Memory B cell (primary cell): ENCODE measurements around the gene DNMT3A.

ENCODE experiments used
- ATAC-seq: fragments of 150-1000 bp; cut with Tn5 transposase; 2 replicates; pipeline ENCODE4 v1.10.0; 2021; ENCODE audit warnings: low read depth, mild to moderate bottlenecking, moderate library complexity
- DNase-seq, 2 donors: peaks; one replicate each; pipeline ENCODE4 v3.0.0; 2022; ENCODE audit warnings: low spot score in 2 of 2
- H3K27ac Mint-ChIP-seq: one replicate; pipeline ENCODE4 v1.8.0; 2022; ENCODE audit warnings: mild to moderate bottlenecking, moderate library complexity, mixed read lengths
- H3K27me3 Mint-ChIP-seq: one replicate; pipeline ENCODE4 v1.8.0; 2022; ENCODE audit warnings: mixed read lengths
- H3K36me3 Mint-ChIP-seq: one replicate; pipeline ENCODE4 v1.8.0; 2022; ENCODE audit warnings: mild to moderate bottlenecking, mixed read lengths
- H3K4me1 Mint-ChIP-seq: one replicate; pipeline ENCODE4 v1.8.0; 2022; ENCODE audit warnings: mixed read lengths
- H3K4me3 Mint-ChIP-seq: one replicate; pipeline ENCODE4 v1.8.0; 2022; ENCODE audit warnings: mild to moderate bottlenecking, moderate library complexity, mixed read lengths
- H3K9me3 Mint-ChIP-seq: one replicate; pipeline ENCODE4 v1.8.0; 2022; ENCODE audit warnings: mixed read lengths

The DNMT3A gene

DNA sequence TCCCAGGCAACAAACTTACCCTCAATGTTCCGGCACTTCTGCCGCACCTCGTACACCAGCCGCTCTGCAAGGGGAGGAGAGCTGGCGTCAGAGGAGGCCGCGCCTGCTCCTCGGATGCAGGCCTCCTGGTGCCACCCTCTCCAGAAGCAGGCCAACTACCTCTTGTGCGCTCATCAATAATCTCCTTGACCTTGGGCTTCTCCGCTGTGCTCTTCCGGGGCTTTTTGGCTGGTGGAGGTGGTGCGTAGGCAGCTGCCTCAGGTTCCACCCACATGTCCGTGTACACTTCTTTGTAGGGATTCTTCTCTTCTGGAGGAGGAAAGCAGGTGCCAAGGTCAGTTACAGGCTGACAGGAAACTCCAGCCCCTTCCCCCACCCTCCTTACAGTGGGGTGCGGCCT is 95.7 kb downstream of the DNMT3A start:
- Mint-ChIP-seq H3K4me1 (peaks cover 9% of the 10 kb centered on the region), H3K4me3 (no peak overlapping the region), H3K9me3 (no peaks in the 10 kb centered on the region), H3K36me3 (peaks cover 30% of the 10 kb centered on the region), H3K27ac (no peak overlapping the region), H3K27me3 (no peaks in the 10 kb centered on the region)
- DNase-seq (no peak), ATAC-seq (no peak)

DNA sequence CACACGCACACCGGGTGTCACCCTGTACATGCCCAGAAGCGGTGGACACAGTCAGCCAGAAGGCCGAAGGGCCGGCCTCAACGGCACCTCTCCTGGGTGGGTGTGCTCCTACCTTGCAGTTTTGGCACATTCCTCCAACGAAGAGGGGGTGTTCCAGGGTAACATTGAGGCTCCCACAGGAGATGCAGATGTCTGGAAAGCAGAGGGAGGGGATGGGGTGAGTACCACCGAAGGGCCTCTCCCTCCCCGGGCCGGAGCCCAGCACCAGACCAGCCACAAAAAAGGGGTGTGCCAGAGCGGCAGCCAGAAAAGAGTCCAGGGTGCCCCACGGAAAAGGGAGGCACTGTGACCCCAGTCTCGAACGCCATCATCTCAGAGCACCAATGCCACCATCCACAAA is 96.6 kb downstream of the DNMT3A start:
- Mint-ChIP-seq H3K4me1 (peaks cover 5% of the 10 kb centered on the region), H3K9me3 (no peaks in the 10 kb centered on the region), H3K27ac (no peak overlapping the region), H3K36me3 (peaks cover 35% of the 10 kb centered on the region), H3K4me3 (no peak overlapping the region), H3K27me3 (no peaks in the 10 kb centered on the region)
- DNase-seq: no peak
- no peak for ATAC-seq

DNA sequence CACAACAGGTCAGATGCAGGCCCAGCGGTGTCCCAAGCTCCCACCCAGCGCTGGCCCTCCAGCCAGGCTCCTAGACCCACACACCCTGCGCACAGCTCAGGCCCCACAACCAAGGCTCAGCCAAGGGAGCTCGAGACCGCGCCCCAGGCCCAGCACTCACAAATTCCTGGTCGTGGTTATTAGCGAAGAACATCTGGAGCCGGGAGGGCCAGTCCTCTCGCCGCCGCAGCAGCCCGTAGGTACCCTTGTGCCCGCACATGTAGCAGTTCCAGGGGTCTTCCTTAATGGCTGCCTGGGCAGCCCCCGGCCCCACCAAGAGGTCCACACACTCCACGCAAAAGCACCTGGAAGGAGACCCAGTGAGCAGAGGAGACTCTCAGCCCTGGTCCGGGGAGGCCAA is 97.7 kb downstream of the DNMT3A start:
- no peaks in the 10 kb centered on the region for H3K9me3 Mint-ChIP-seq
- DNase-seq (no peak), ATAC-seq (no peak)
- H3K4me1 Mint-ChIP-seq: no peaks in the 10 kb centered on the region
- H3K36me3 Mint-ChIP-seq: peaks cover 39% of the 10 kb centered on the region
- no peaks in the 10 kb centered on the region for H3K27me3 Mint-ChIP-seq
- no peak overlapping the region for H3K27ac Mint-ChIP-seq
- no peak overlapping the region for H3K4me3 Mint-ChIP-seq

DNA sequence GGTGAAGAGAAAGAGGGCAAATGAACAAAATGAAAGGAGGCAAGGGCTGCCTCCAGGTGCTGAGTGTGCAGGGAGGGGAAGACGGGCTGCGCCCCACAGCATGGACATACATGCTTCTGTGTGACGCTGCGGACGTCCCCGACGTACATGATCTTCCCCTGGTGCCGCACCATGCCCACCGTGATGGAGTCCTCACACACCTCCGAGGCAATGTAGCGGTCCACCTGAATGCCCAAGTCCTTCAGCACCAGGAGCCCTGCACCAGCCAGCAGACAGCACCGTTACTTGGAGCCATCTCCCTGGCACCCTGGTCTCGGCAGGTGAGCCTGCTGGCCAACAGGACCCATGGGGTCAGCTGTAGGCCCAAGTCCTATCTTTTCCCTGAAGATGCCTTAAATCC is 100.3 kb downstream of the DNMT3A start:
- Mint-ChIP-seq H3K9me3 (no peaks in the 10 kb centered on the region), H3K27ac (no peak overlapping the region), H3K4me3 (no peak overlapping the region), H3K4me1 (no peaks in the 10 kb centered on the region), H3K27me3 (no peaks in the 10 kb centered on the region), H3K36me3 (peaks cover 46% of the 10 kb centered on the region)
- ATAC-seq: no peak
- no peak for DNase-seq

DNA sequence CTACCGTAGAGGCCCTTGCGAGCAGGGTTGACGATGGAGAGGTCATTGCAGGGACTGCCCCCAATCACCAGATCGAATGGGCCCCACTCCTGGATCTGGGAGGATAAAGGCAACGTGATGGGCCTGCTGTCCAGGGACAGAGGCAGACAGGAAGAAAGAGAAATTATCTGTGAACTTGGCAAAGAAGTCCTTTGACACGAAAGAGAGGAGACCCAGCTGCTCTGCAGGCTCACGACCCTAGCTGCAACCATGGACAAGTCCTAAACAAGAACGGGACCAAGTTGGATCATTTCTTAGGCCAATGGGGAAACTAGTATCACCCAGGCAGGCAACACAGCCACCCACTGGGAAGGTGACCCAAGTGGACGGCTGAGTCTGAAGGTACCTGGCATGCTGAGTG is 101.1 kb downstream of the DNMT3A start:
- no peak for DNase-seq
- H3K9me3 Mint-ChIP-seq: no peaks in the 10 kb centered on the region
- H3K36me3 Mint-ChIP-seq: peaks cover 41% of the 10 kb centered on the region
- ATAC-seq: no peak
- H3K27ac Mint-ChIP-seq: no peak overlapping the region
- no peak overlapping the region for H3K4me3 Mint-ChIP-seq
- no peaks in the 10 kb centered on the region for H3K4me1 Mint-ChIP-seq
- no peaks in the 10 kb centered on the region for H3K27me3 Mint-ChIP-seq

DNA sequence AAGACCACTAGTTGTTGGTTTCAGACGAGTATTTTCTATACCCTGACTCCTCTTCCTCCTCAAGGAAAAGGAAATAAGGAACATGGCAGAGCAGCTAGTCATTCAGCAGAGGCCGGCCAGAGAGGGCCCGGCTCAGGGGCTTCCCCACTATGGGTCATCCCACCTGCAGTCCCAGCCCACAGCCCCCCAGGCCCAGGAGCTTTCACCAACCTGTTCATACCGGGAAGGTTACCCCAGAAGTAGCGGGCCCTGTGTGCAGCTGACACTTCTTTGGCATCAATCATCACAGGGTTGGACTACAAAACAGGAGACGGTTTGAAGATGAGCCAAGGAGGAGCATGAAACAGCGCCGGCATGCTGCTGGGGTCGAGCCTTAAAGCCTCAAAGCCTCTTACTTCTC is 102.8 kb downstream of the DNMT3A start:
- no peak overlapping the region for H3K27ac Mint-ChIP-seq
- ATAC-seq: no peak
- H3K4me3 Mint-ChIP-seq: no peak overlapping the region
- DNase-seq: no peak
- no peaks in the 10 kb centered on the region for H3K9me3 Mint-ChIP-seq
- H3K4me1 Mint-ChIP-seq: no peaks in the 10 kb centered on the region
- no peaks in the 10 kb centered on the region for H3K27me3 Mint-ChIP-seq
- H3K36me3 Mint-ChIP-seq: peaks cover 48% of the 10 kb centered on the region

DNA sequence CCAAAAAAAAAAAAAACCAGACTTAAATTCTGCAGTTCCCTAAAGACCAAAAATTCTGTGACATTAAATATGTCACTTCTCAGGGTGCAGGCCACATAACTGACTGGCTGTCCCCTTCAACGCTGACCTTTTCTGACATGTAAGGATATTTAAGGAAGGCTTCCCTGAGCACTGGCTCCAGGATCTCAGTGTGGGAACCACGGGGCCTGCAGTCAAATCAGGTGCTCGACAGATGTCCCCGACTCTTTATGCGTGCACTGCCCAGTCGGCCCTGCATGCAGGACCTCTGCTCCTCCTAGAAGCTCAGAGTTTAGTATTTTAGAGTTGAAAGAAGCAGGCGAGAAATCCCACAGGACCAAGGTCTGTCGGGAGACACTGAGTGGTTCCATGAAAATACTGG is 104.0 kb downstream of the DNMT3A start:
- Mint-ChIP-seq H3K4me1 (no peaks in the 10 kb centered on the region), H3K27ac (no peak overlapping the region), H3K4me3 (no peak overlapping the region), H3K9me3 (no peaks in the 10 kb centered on the region), H3K36me3 (peaks cover 45% of the 10 kb centered on the region), H3K27me3 (no peaks in the 10 kb centered on the region)
- ATAC-seq (no peak), DNase-seq (no peak)

DNA sequence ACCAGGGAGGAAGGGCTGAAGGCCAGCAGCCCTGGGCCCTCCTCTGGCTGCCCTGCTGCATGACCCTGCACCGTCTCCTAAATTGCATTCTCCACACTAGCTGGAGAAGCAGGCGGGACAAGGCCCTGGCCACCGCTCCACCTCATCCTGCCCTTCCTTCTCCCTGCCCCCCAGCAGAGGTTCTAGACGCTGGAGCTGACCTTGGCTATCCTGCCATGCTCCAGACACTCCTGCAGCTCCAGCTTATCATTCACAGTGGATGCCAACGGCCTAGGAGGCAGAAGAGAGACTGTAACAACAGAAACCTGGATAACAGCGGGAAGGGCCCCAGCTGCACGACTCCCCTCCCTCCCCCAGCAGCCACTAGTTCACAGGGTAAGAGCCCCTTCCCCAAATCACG is 105.0 kb downstream of the DNMT3A start:
- ATAC-seq: no peak
- no peaks in the 10 kb centered on the region for H3K4me1 Mint-ChIP-seq
- H3K4me3 Mint-ChIP-seq: no peak overlapping the region
- peaks cover 40% of the 10 kb centered on the region for H3K36me3 Mint-ChIP-seq
- no peak overlapping the region for H3K27ac Mint-ChIP-seq
- H3K27me3 Mint-ChIP-seq: no peaks in the 10 kb centered on the region
- no peak for DNase-seq
- H3K9me3 Mint-ChIP-seq: no peaks in the 10 kb centered on the region

DNA sequence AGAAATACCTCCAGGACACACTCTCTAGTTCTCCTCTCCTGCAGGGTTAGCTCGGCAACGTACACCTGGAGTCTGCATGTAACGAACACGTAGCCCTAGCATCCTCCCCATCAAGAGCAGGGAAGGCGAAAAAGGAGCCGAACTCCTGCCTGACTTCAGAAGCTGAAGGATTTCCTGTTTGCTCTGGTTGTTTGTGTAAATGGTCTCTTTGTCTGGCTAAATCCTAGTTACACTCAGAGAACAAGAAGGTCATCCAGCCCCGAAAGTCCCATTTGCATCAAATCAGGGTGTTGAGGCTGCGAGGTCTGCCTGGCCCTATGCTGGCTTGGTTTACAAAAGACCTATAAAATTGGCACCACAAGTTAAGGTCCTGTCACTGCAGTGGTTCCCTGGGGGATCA is 107.0 kb downstream of the DNMT3A start:
- Mint-ChIP-seq H3K9me3 (no peaks in the 10 kb centered on the region), H3K36me3 (peaks cover 29% of the 10 kb centered on the region), H3K27me3 (no peaks in the 10 kb centered on the region), H3K27ac (no peak overlapping the region), H3K4me1 (no peaks in the 10 kb centered on the region), H3K4me3 (no peak overlapping the region)
- ATAC-seq (no peak), DNase-seq (no peak)

DNA sequence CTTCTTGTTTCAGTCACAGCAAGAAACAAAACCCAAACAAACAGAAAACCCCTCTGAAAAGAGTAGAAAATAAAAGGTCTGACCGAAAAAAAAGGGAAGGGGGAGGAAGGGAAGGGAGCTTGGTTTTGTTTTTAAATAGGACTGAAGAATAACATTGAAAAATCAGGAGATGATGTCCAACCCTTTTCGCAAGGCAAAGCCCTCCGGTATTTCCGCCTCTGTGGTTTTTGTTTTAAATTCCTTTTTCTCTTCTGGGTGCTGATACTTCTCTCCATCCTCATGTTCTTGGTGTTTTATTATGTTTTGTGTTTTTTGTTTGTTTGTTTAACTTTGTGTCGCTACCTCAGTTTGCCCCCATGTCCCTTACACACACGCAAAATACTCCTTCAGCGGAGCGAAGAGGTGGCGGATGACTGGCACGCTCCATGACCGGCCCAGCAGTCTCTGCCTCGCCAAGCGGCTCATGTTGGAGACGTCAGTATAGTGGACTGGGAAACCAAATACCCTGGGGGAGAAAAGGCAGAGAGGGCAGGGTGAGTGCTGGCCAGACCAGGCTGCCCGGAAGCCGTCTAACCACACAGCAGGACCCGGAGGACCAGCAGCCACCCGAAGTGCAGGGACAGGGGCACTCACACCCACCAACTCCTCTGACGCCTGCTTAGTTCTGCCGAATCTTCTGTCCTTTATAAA is 107.7 kb downstream of the DNMT3A start:
- Mint-ChIP-seq H3K36me3 (peaks cover 27% of the 10 kb centered on the region), H3K27ac (no peak overlapping the region), H3K4me1 (no peaks in the 10 kb centered on the region), H3K27me3 (no peaks in the 10 kb centered on the region), H3K9me3 (no peaks in the 10 kb centered on the region), H3K4me3 (no peak overlapping the region)
- ATAC-seq (no peak), DNase-seq (no peak)

DNA sequence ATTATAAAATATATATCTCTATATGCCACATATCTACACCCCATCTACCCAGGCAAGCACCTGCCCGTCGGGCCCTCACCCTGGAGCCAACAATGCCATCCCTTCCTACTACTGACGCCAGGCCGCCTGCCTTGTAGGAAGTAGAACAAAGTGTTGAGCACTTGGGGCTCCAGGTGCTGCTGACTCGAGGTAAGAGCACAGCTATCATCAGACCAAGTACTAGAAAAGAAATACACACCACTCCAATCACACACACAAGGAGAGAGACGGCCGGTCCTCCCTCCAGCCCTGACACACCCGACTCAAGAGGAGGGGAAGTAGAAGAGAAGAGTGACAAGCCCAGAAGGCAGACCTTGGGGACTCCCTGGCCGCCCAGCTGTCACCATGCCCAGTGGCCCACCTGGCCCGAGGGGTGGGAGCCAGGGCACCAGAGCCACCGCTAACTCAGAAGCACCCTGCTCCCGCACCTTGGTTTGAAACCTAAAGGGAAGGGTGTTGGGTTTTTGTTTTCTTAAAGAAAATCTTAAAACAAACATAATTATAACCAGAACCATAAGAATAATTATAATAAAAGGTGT is 109.4 kb downstream of the DNMT3A start:
- no peak for DNase-seq
- peaks cover 23% of the 10 kb centered on the region for H3K36me3 Mint-ChIP-seq
- ATAC-seq: no peak
- no peaks in the 10 kb centered on the region for H3K27me3 Mint-ChIP-seq
- no peaks in the 10 kb centered on the region for H3K4me1 Mint-ChIP-seq
- H3K9me3 Mint-ChIP-seq: no peaks in the 10 kb centered on the region
- H3K4me3 Mint-ChIP-seq: no peak overlapping the region
- no peak overlapping the region for H3K27ac Mint-ChIP-seq

DNA sequence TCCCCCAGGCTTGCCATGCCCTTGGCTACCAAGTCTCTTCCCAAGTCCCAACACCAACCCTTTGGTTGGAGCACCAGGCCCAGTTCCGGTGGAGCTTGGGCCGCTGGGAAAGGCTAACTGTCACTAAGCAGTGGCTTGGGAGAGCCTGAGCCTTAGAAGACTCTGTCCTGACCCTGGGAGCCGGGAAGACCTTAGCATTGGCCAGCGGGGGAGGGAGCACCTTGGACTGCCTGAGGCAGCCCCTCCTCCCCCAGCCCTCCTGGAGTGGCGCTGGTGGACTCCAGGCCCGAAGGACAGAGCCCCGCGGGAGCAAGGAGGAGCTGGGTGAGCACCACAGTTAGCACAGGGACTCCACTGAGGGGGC is 110.8 kb downstream of the DNMT3A start:
- no peaks in the 10 kb centered on the region for H3K4me1 Mint-ChIP-seq
- H3K27me3 Mint-ChIP-seq: no peaks in the 10 kb centered on the region
- peaks cover 18% of the 10 kb centered on the region for H3K36me3 Mint-ChIP-seq
- H3K27ac Mint-ChIP-seq: no peak overlapping the region
- no peak for ATAC-seq
- no peaks in the 10 kb centered on the region for H3K9me3 Mint-ChIP-seq
- H3K4me3 Mint-ChIP-seq: no peak overlapping the region
- no peak for DNase-seq

DNA sequence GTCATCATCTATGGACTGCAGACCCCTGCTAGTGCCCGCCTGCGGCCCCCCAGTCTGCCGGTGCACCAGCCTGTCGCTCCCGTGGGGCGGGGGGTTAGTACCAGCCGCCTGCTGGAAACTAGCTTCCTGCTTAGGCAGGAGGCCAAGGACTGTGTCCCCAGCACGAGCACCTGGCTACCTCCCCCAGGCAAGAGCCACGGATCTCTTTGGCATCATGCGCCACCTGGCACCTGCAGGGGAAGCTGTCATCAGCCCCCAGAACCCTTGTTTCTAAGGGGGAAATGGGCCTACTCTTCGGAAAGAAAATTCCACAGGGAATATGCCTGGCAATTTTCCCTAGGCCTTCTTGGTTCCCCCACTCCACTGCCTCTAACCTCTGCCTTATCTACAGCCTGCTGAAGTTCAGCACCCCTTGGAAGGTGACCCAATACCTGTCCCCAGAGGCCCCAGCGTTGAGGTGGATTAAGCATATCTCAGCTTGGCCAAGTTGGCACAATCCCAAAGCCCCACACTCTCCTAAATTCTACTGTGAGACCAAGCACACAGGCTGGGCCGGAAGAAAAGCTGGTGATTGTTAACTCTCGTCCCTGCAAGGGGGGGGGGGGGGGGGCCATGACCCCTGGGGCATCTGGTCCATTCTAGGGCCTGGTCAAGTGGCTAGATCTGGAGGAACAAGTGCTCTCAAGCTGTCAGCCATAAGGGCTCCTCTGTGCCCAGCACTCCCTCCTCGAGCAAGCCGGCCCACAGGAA is 111.4 kb downstream of the DNMT3A start:
- H3K27me3 Mint-ChIP-seq: no peaks in the 10 kb centered on the region
- H3K9me3 Mint-ChIP-seq: no peaks in the 10 kb centered on the region
- no peak for DNase-seq
- H3K4me1 Mint-ChIP-seq: no peaks in the 10 kb centered on the region
- H3K4me3 Mint-ChIP-seq: no peak overlapping the region
- ATAC-seq: no peak
- peaks cover 14% of the 10 kb centered on the region for H3K36me3 Mint-ChIP-seq
- no peak overlapping the region for H3K27ac Mint-ChIP-seq

DNA sequence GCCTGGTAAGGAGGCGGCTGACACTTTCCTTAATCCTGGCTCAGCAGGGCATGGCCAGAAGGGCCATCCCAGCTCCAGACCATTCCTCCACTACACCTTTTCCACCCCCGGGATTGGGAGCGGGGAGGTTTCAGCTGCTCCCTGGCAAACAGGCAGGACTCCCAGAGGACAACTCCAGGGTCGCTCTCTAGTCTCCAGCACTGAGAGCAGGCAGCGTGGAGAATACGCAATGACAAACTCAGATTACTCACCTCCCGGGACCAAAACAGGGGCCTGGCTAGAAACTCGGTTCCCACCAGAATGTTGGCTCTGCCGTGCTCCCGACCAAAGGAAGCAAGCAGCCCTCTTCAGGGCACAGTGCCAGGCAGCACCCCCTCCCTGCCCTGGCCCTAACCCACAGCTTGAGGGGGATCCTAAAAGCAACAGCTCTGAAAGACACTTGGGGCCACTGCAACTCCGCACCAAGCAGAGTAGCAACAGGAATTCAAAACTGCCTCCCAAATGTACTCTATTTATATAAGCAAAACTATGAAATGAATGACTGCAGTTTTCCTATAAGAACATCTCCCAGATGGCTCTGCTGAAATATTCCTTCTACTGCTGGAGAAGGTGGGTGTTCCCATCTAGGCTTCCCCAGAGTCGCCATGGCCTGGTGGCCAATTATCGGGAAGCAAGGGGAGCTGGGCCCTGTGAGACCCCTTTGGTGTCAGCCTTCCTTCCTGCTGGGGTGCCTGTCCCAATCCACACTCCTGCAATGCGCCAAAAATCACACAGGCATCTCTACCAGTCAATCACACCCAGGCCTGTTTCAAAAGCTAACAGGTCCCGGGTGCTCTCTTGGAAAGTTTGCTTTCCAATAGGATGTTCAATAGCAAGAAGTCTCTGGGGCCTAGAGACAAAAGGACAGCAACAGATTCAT is 112.2 kb downstream of the DNMT3A start:
- ATAC-seq (no peak), DNase-seq (no peak)
- Mint-ChIP-seq H3K36me3 (peaks cover 10% of the 10 kb centered on the region), H3K4me1 (no peaks in the 10 kb centered on the region), H3K27ac (no peak overlapping the region), H3K4me3 (no peak overlapping the region), H3K27me3 (no peaks in the 10 kb centered on the region), H3K9me3 (no peaks in the 10 kb centered on the region)
